Stimulated activated CD8-positive, alpha-beta memory T cell treated with anti-CD3 and anti-CD28 coated beads, Interleukin-12 subunit alpha, Interleukin-12 subunit beta, amount 100 ng/mL, for 24 hours (primary cell): ENCODE results near the gene PGM1.
A peak's percentile ranks its signal among the peaks of the same experiment; 100 is the strongest.
"Not testable (repeated sequence)": the region's sequence is repeated elsewhere in the genome, so short reads cannot be mapped to it uniquely, and the experiment has no call there.

ENCODE experiments used
- DNase-seq: peaks from one replicate; pipeline ENCODE4 v3.0.0-alpha.2; 2020; ENCODE audit errors: extremely low read depth

PGM1 gene

DNA sequence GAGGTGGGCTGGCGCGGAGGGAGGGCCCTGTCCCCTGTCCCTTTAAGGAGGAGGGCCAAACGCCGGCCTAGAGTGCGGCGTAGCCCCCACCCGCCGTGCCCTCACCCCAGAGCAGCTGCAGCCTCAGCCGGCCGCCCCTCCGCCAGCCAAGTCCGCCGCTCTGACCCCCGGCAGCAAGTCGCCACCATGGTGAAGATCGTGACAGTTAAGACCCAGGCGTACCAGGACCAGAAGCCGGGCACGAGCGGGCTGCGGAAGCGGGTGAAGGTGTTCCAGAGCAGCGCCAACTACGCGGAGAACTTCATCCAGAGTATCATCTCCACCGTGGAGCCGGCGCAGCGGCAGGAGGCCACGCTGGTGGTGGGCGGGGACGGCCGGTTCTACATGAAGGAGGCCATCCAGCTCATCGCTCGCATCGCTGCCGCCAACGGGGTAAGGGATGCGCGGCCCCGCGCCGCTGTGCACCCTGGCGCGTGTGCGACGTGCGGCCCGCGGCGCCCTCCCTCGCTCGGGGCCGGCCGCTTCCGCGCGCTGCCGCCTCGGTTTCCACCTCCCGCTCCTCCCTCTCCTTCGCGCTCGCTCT, at the start of gene PGM1:
TSS of gene PGM1 (plus strand) at position 109 of the 583 bp plus-strand sequence. CDS start at position 187, 78 bp downstream.
- DNase-seq: peak; percentile 45

- DNase-seq: no peak
Measured at GRCh38 chr1:63545780-63546179, 47.4 kb upstream of the PGM1 start.

- no peak for DNase-seq
Measured at GRCh38 chr1:63547621-63548294, 45.5 kb upstream of the PGM1 start.

- no peak for DNase-seq
Measured at GRCh38 chr1:63548303-63548702, 44.9 kb upstream of the PGM1 start.

- DNase-seq: no peak
Measured at GRCh38 chr1:63548877-63549276, 44.3 kb upstream of the PGM1 start.

DNA sequence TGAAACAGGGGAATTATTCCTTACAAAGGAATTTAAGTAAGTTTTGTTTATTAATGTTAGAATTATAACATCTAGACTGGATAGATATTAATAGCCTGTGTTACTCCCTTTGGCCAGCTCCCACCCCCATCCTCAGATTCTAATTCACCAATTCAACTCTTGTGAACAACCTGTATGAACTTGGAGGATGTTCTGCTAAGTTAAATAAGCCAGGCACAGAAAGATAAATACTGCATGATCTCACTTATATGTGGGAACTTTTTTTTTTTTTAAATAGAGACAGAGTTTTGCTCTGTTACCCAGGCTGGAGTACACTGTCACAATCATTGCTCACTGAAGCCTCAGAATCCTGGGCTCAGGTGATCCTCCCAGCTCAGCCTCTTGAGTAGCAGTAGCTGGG, 37.7 kb upstream of the PGM1 start:
- DNase-seq: no peak

- DNase-seq: no peak
Measured at GRCh38 chr1:63557365-63557987, 35.7 kb upstream of the PGM1 start.

DNA sequence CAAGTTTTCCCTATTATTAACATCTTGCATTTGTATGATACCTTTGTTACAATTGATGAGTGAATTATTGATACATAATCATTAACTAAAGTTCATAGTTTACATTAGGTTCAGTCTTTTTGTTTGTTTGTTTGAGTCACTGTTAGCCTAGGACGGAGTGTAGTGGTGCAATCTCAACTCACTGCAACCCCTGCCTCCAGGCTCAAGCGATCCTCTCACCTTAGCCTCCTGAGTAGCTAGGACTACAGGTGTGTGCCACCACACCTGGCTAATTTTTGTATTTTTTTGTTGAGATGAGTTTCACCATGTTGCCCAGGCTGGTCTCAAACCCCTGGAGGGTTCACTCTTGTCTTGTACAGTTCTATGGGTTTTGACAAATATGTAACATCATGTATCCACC, 33.9 kb upstream of the PGM1 start:
- DNase-seq: no peak

- DNase-seq: no peak
Measured at GRCh38 chr1:63563745-63564144, 29.5 kb upstream of the PGM1 start.

- no peak for DNase-seq
Measured at GRCh38 chr1:63569068-63569467, 24.1 kb upstream of the PGM1 start.

- DNase-seq: no peak
Measured at GRCh38 chr1:63569640-63570316, 23.4 kb upstream of the PGM1 start.

- DNase-seq: not testable (repeated sequence)
Measured at GRCh38 chr1:63572686-63573085, 20.5 kb upstream of the PGM1 start.

DNA sequence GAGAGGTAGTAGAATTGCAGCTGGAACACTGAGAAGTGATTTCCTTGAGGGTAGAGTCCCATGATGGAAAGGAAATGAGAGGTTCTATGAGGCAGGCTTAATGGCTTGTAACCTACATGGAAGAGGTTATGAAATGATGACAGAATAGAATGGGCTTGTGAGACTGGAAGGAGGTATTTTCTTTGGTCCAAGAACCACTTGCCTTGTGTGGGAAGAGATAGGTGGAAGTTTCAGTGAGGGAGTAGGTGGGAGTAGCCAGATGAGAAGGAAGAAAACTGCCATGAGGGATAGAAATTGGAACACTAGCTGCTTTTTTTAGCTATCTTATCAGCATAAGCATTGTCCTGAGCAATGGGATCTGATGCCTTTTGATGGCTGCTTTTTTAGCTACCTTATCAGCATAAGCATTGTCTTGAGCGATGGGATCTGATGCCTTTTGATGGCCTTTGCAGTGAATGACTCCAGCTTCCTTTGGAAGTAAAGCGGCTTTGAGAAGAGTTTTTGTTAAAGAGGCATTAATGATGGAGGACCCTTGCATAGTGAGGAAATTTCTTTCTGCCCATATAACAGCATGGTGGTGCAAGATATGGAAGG, 18.9 kb upstream of the PGM1 start:
- not testable (repeated sequence) for DNase-seq

DNA sequence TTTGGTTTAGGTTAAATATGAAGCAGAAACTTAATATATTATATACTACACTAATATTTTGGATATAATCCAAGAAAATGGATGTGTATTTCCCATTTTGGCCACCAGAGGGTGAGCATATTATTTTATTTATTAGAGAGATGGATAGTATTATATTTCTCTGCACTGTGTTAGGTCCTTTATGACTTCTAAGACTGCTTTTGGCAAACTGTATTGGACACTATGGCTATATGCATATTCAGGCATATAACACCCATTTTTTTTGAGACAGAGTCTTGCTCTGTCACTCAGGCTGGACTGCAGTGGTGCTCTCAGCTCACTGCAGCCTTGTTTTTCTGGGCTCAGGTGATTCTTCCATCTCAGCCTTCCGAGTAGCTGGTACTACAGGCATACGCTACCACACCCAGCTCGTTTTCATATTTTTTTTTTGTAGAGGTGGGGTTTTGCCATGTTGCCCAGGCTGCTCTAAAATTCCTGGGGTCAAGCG, 17.8 kb upstream of the PGM1 start:
- DNase-seq: no peak

DNA sequence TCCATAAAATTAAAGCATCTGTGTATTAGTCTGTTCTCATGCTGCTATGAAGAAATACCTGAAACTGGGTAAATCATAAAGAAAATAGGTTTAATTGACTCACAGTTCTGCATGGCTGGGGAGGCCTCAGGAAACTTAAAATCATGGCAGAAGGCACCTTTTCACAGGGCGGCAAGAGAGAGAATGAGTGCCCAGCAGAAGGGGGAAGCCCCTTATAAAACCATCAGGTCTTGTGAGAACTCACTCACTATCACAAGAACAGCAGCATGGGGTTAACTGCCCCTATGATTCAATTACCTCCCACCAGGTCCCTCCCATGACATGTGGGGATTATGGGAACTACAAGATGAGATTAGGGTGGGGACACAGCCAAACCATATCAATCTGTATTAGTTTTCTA, 6.9 kb upstream of the PGM1 start:
- DNase-seq: not testable (repeated sequence)

GRCh38 chr1:63590166-63590560, 3.0 kb upstream of the PGM1 start:
- no peak for DNase-seq

DNA sequence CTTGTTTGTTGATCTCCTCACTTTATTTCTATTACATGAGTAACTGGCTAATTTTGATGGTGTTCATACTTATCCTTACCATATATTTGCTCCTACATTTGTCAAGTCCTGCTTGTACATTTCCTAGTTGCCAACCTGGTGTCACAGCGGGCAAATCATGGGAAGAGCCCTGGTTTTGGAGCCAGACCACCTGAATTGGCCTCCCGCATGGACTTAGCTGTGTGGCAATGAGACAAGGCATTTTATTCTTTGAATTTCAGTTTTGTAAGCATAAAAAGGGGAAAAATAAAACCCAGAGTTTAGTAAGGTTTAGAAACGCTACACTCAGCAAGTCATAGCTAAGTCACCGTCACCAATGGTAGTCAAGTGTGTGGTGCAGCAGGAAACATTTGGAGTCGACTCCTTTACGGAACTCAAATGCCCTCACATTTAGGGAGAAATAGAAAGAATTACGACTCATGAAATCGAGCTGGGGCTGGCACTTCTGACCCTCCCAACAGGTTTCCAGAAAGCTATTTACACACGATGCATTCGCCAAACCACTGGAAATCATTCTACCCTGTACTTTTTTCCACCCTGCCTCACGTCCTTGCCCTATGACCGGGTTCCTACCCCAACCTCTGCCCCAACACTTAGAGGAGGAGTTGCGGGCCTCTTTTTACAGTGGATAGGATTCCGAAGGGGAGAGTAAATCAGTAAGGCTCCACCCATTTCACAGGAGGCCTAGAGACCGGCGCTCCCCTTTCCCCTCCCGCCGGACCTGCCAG, 492 bp upstream of the PGM1 start:
- no peak for DNase-seq

DNA sequence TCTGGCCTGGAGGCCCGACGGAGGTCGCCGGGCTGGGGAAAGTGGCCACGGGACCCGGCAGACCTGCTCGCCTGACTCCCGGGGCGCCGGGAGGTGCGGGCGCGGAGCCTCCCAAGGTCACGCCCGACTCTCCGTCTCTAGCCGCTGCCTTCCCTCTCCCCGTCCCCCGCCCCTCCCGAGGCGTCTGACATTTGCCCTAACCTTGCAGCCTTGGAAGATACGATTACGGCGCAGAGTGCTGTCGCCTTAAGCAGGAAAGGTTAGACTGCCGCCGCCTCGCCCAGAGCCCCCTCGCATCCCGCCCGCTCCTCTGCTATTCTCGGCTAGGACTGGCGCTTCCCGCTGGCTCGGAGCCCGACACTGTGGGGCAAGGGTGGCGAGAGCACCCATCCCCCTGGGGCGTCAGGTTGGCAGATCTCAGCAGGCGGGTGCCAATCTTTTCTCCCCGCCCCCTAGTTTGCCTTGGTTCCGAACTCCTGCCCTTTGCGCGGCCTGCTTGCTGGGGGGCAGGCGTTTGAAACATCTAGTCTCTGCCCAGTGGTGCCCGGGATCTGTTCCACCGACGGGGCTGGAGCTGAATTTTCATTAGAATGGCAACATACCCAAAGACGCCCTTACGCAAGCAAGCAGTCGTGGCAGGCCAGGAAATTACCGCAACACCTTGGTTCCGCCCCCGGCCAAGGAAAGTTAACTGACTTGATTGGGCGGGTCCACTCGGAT, 835 bp downstream of the PGM1 start:
- DNase-seq: peak; percentile 44

GRCh38 chr1:63595435-63595834, 2.2 kb downstream of the PGM1 start:
- DNase-seq: no peak

DNA sequence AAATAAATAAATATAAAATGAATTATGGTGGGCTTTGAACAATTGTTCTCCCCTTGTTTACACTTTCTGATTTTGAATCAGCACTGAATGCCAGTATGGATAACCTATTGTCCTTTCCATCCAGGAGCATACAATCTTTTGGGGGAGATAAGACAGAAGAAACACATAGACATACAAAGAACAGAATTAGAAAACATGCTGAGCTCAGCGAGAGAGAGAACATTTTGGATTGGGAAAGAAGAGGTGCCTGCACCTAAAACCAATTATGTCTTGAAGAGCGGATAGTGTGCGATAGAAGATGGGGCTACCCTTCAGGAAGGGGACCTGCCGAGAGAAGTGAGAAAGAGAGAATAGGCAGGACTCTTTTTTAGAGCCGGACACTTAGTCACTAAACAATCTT, 6.6 kb downstream of the PGM1 start:
- no peak for DNase-seq

DNA sequence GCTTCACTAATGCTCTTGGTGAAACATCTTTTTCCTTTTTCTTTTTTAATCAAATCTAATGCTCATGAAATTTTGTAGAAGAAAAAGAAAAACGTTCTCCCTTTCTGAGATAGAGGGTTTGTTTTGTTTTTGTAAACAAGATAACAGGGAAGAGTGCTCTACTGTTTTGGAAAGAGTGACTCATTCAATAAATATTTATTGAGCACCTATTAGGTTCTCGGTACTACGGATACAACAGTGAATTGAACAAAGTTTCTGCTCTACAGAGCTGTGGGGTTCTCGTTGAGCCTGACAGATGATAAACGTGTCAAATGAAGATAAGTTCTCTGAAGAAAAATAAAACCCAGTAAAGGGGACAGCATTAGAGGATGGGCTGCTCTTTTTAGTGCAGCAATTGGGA, 7.0 kb downstream of the PGM1 start:
- no peak for DNase-seq
